ENCODE results near the gene TASP1.

Gene TASP1

DNA sequence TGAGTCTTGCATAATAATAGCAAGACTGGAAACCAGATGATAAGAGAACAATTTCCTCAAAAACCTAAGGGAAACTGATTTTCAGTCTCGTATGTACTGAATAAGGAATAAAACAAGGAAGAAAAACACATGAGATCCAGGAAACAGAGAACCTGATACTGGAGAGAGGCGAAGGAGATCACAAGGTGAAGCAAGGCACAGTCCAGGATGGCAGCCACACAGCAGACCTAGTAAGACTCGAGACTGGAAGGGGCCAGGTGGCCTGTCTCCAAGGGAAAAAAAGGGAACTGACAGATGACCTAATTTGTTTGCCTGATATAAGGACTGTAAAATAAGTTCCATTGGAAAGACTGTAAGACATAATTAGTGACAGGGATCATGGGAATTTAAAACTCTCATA lies 71.1 kb downstream of the TASP1 start:
- no peak overlapping the region for H3K4me3 ChIP-seq (ENCODE audit: low read length)
- DNase-seq (ENCODE audit: low read depth), result no peak
- TF ChIP-seq, protein P1, sequence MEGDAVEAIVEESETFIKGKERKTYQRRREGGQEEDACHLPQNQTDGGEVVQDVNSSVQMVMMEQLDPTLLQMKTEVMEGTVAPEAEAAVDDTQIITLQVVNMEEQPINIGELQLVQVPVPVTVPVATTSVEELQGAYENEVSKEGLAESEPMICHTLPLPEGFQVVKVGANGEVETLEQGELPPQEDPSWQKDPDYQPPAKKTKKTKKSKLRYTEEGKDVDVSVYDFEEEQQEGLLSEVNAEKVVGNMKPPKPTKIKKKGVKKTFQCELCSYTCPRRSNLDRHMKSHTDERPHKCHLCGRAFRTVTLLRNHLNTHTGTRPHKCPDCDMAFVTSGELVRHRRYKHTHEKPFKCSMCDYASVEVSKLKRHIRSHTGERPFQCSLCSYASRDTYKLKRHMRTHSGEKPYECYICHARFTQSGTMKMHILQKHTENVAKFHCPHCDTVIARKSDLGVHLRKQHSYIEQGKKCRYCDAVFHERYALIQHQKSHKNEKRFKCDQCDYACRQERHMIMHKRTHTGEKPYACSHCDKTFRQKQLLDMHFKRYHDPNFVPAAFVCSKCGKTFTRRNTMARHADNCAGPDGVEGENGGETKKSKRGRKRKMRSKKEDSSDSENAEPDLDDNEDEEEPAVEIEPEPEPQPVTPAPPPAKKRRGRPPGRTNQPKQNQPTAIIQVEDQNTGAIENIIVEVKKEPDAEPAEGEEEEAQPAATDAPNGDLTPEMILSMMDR (conservative IDR thresholded peaks at IDR 0.05; ENCODE audit: low read depth, low read length), result no peak

DNA sequence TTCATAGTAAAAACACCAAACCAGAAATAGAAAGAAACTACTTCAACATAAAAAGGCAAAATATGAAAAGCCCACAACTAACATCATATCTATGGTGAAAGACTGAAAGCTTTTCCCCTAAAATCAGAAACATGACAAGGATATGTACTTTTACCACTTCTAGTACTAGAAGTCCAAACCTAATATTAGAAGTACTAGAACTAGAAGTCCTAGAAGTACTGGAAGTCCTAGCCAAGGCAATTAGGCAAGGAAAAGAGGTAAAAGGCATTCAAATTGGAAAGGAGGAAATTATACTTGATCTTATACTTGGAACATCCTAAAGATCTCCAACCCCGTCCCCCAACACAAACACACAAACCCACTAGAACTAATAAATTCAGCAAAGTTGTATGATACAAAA lies 74.9 kb downstream of the TASP1 start:
- DNase-seq (ENCODE audit: low read depth), result no peak
- no peak overlapping the region for H3K4me3 ChIP-seq (ENCODE audit: low read length)
- TF ChIP-seq, protein P1 (conservative IDR thresholded peaks at IDR 0.05; ENCODE audit: low read depth, low read length), result no peak

DNA sequence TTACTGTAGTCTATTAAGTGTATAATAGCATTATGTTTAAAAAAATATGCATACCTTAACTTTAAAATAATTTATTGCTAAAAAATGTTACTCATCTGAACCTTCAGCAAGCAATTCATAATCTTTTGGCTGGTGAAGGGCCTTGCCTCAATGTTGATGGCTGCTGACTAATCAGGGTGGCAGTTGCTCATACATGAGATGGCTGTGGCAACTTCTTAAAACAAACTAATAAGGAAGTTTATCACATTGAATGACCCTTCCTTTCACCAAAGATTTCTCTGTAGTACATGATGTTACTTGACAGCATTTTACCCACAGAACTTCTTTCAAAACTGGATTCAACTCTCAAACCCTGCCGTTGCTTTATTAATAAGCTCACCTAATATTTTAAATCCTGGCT lies 84.0 kb downstream of the TASP1 start:
- H3K4me3 ChIP-seq (ENCODE audit: low read length), result no peak overlapping the region
- peak; percentile 80 for DNase-seq (ENCODE audit: low read depth)
- TF ChIP-seq, protein P1 (conservative IDR thresholded peaks at IDR 0.05; ENCODE audit: low read depth, low read length), result no peak

DNA sequence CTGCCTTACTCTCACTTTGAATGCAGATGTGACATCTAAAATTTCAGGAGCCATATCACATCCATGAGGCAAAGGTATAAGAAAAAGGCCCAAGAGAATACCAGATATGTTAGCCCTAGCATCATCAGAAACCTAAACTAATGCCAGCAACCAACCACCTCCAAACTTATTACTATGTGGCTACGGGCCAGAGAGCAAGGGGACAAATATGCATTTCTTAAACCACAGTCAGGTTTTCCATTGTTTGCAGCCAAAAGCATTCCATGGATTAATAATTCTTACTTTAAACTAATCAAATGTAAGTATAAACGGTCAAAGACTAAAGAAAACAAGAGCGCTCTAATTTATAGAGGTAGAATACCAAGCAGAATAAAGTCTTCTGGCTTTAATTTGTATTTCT lies 84.7 kb downstream of the TASP1 start:
- TF ChIP-seq, protein P1 (conservative IDR thresholded peaks at IDR 0.05; ENCODE audit: low read depth, low read length), result no peak
- no peak overlapping the region for H3K4me3 ChIP-seq (ENCODE audit: low read length)
- peak; percentile 57 for DNase-seq (ENCODE audit: low read depth)

DNA sequence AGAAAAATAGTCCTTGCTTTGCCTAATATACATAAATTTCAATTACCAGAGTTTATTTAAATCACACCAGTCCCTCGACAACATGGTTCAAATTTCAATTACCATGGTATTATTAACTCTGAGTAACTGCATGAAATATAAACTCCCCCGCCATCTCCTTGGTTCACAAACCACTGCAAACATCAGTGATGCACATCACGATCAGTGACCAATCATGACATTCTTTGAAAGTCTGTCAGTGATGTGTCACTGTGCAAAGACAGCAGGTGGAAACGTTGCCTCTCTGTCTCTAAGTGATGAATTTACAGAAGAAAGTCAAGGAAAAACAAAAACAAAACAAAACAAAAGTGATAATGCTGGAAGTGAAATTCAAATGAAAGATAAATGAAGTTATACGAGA lies 86.7 kb downstream of the TASP1 start:
- DNase-seq (ENCODE audit: low read depth), result no peak
- TF ChIP-seq, protein P1 (conservative IDR thresholded peaks at IDR 0.05; ENCODE audit: low read depth, low read length), result no peak
- H3K4me3 ChIP-seq (ENCODE audit: low read length), result no peak overlapping the region

DNA sequence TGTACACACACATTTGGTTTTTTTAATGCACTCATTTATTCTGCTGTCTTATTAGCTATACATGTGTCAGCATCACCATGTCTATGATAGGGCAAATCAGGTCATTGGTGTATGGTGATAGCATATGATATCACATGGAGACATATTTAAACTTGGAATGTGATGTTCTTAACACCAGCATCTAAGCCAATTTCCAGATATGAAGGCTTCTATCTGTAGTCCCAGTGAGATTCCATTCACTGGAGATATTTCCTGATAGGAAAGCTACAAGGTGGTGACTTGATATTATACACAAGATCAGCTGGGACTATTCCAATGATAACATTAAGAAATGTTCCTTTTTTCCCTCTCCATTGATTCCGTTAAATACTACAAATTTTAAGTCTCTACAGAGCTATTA lies 89.3 kb downstream of the TASP1 start:
- TF ChIP-seq, protein P1 (conservative IDR thresholded peaks at IDR 0.05; ENCODE audit: low read depth, low read length), result no peak
- H3K4me3 ChIP-seq (ENCODE audit: low read length), result no peak overlapping the region
- DNase-seq (ENCODE audit: low read depth), result no peak

DNA sequence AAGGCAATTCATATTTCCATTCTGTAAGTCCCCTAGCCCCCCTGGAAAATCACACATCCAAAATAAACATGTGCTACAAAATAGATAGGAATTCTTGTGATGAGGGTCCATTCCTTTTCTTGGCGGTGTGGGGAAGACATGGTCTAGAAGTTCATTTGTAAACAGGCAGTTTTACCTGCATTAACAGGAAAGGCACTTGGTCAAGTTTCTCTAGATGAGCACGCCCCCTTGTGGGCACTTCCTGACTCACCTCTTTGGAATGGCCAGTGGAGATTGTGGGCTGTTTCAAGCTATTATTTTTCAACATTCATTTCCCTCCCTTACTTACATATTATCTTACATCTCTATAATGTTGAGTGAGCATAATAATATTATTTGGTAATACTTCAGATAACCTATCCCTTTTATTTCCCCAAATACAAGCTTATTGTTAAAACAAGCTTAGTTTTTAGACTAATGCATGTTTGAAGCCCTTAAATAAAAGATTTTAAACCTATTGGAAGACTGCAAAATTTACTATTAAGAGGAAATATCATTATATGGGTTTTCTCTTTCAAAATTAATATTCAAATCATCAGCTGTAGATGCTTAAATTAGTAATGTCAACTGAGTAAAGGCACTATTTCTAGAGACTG lies 92.1 kb downstream of the TASP1 start:
- H3K4me3 ChIP-seq (ENCODE audit: low read length), result no peak overlapping the region
- TF ChIP-seq, protein P1 (conservative IDR thresholded peaks at IDR 0.05; ENCODE audit: low read depth, low read length), result peak; percentile 86
- peak; percentile 31 for DNase-seq (ENCODE audit: low read depth)

Measured in retinal pigment epithelial cell (primary cell).